ENCODE data around the gene PABPC4L. TPM values are rescaled to one million over a fixed set of nuclear protein-coding genes. Genes with fewer than 3 reads are reported as not detected.

PABPC4L gene
- total RNA-seq, 1 experiment from 2014 or later: 3.6 TPM

GRCh38 chr4:134154097-134154496, 47.5 kb downstream of the PABPC4L start:
- ChIA-PET POLR2A (no interaction called here), CTCF (no interaction called here)
- no peak for TF ChIP-seq JUN (CRISPR knock-in tag; IDR thresholded peaks at IDR 0.05)
- no peak for TF ChIP-seq E2F1 (CRISPR knock-in tag; IDR thresholded peaks at IDR 0.05)
- TF ChIP-seq ZNF532 (CRISPR knock-in tag; IDR thresholded peaks at IDR 0.05; ENCODE audit: borderline replicate concordance): no peak
- TF ChIP-seq ARID4B (CRISPR knock-in tag; IDR thresholded peaks at IDR 0.05; ENCODE audit: borderline replicate concordance): no peak
- no peak for TF ChIP-seq NFE2L1 (CRISPR knock-in tag; IDR thresholded peaks at IDR 0.05)
- TF ChIP-seq ZNF317 (CRISPR knock-in tag; IDR thresholded peaks at IDR 0.05; ENCODE audit: borderline replicate concordance, low read depth): no peak
- no peaks in the 10 kb centered on the region for H3K9me3 Mint-ChIP-seq
- H3K4me1 Mint-ChIP-seq: peaks cover 8% of the 10 kb centered on the region
- H3K4me3 Mint-ChIP-seq: no peak overlapping the region
- H3K27ac Mint-ChIP-seq: no peak overlapping the region
- DNase-seq (ENCODE audit: low spot score): no peak
- ATAC-seq: no peak
- H3K36me3 Mint-ChIP-seq: no peaks in the 10 kb centered on the region
- H3K27me3 Mint-ChIP-seq (ENCODE audit: low read depth): peaks cover under 1% of the 10 kb centered on the region; the same call in 1 of the 2 replicates

GRCh38 chr4:134147941-134148340, 53.6 kb downstream of the PABPC4L start:
- H3K4me3 Mint-ChIP-seq: no peak overlapping the region
- H3K4me1 Mint-ChIP-seq: peaks cover 28% of the 10 kb centered on the region
- DNase-seq (ENCODE audit: low spot score) (no peak), ATAC-seq (no peak)
- H3K27ac Mint-ChIP-seq: no peak overlapping the region
- H3K27me3 Mint-ChIP-seq (ENCODE audit: low read depth): peaks cover 37% of the 10 kb centered on the region
- no peaks in the 10 kb centered on the region for H3K9me3 Mint-ChIP-seq
- POLR2A ChIA-PET: no interaction called here
- no peaks in the 10 kb centered on the region for H3K36me3 Mint-ChIP-seq
- CTCF ChIA-PET: no interaction called here
- TF ChIP-seq SP1 (CRISPR knock-in tag; conservative IDR thresholded peaks at IDR 0.05) (no peak), ZMAT4 (CRISPR knock-in tag; IDR thresholded peaks at IDR 0.05) (no peak), ATF6 (CRISPR knock-in tag; IDR thresholded peaks at IDR 0.05) (no peak), FOXP1 (CRISPR knock-in tag; IDR thresholded peaks at IDR 0.05; ENCODE audit: borderline replicate concordance) (no peak), TP53 (CRISPR knock-in tag; IDR thresholded peaks at IDR 0.05) (no peak), GABPB1 (CRISPR knock-in tag; IDR thresholded peaks at IDR 0.05) (no peak), ATF1 (CRISPR knock-in tag; IDR thresholded peaks at IDR 0.05) (no peak), ZNF317 (CRISPR knock-in tag; IDR thresholded peaks at IDR 0.05; ENCODE audit: borderline replicate concordance, low read depth) (no peak), MAX (CRISPR knock-in tag; IDR thresholded peaks at IDR 0.05) (no peak), IRF2 (CRISPR knock-in tag; IDR thresholded peaks at IDR 0.05; ENCODE audit: borderline replicate concordance, low read depth) (no peak), NFE2L1 (CRISPR knock-in tag; IDR thresholded peaks at IDR 0.05) (no peak), TEAD1 (CRISPR knock-in tag; IDR thresholded peaks at IDR 0.05) (no peak), MLX (CRISPR knock-in tag; IDR thresholded peaks at IDR 0.05) (no peak), NR3C1 (CRISPR knock-in tag; conservative IDR thresholded peaks at IDR 0.05; ENCODE audit: low read depth) (no peak), FOXP4 (CRISPR knock-in tag; IDR thresholded peaks at IDR 0.05) (no peak)
